Coronary artery (tissue), 2 donors: ENCODE measurements around the gene TENT4A.
A peak's percentile ranks its signal among the peaks of the same experiment; 100 is the strongest.

Experiments used
- DNase-seq: peaks from one replicate; pipeline ENCODE4 v3.0.0-alpha.2; 2017; ENCODE audit warnings: low spot score
- H3K27ac ChIP-seq, 2 donors: fragments of 200-600 bp; sonication (generic); one replicate each; pipeline ENCODE4 v1.5.1; 2016 to 2019
- H3K4me3 ChIP-seq: fragments of 200-600 bp; sonication (generic); 2 replicates; pipeline ENCODE4 v1.5.1; 2016; ENCODE audit warnings: mild to moderate bottlenecking, moderate library complexity
- TF ChIP-seq, protein P1 (sequence below): fragments of 200-600 bp; sonication (generic); IDR thresholded peaks from one replicate; pipeline ENCODE4 v1.5.1; 2019; ENCODE audit warnings: antibody characterized with exemption

Gene TENT4A

DNA sequence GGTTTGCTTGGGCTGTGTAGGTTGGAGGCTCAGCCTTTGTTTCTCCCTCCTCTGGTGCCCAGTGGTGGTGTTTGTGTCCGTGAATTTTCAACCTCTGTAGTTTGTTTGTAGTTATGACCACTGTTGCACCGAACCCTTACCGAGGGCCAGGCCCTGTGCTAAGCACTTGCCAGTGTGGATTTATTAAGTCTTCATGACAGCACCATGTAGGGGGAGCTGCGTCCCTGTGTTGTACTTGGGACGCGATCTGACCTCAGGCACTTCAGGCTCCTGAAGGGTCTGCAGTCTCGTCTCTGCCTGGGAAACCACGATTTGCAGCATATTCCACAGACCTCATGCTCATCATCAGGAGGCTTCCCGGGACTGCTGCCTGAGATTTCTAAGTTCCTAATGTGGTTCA is 12.8 kb downstream of the TENT4A start:
- H3K27ac ChIP-seq, result no peak overlapping the region
- no peak for DNase-seq
- TF ChIP-seq, protein P1, sequence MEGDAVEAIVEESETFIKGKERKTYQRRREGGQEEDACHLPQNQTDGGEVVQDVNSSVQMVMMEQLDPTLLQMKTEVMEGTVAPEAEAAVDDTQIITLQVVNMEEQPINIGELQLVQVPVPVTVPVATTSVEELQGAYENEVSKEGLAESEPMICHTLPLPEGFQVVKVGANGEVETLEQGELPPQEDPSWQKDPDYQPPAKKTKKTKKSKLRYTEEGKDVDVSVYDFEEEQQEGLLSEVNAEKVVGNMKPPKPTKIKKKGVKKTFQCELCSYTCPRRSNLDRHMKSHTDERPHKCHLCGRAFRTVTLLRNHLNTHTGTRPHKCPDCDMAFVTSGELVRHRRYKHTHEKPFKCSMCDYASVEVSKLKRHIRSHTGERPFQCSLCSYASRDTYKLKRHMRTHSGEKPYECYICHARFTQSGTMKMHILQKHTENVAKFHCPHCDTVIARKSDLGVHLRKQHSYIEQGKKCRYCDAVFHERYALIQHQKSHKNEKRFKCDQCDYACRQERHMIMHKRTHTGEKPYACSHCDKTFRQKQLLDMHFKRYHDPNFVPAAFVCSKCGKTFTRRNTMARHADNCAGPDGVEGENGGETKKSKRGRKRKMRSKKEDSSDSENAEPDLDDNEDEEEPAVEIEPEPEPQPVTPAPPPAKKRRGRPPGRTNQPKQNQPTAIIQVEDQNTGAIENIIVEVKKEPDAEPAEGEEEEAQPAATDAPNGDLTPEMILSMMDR, result no peak
- H3K4me3 ChIP-seq, result no peak overlapping the region

GRCh38 chr5:6727231-6727630 is 14.0 kb downstream of the TENT4A start:
- TF ChIP-seq, protein P1, result no peak
- H3K4me3 ChIP-seq, result no peak overlapping the region
- no peak overlapping the region for H3K27ac ChIP-seq
- DNase-seq, result peak; percentile 43

GRCh38 chr5:6728011-6728794 is 15.0 kb downstream of the TENT4A start:
- no peak for DNase-seq
- no peak overlapping the region for H3K4me3 ChIP-seq
- no peak overlapping the region for H3K27ac ChIP-seq
- TF ChIP-seq, protein P1, result no peak

DNA sequence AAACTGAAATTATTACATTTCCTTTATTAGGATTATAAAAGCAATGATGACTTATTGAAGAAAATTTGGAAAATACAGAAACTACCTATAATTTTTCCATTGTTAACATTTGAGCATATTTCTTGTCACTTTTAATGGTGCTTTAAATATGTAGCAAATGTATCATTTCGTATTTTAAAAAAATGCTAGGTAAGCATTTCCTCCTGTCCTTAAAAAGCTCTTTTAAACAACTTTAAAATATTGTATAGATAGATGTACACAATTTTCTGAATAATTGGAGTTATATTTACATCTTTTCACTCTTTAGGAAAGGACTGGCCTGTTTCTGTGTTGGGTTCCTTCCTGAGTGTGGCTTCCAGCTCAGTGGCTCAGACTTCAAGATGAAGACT is 15.6 kb downstream of the TENT4A start:
- no peak overlapping the region for H3K4me3 ChIP-seq
- TF ChIP-seq, protein P1, result no peak
- no peak overlapping the region for H3K27ac ChIP-seq
- no peak for DNase-seq

DNA sequence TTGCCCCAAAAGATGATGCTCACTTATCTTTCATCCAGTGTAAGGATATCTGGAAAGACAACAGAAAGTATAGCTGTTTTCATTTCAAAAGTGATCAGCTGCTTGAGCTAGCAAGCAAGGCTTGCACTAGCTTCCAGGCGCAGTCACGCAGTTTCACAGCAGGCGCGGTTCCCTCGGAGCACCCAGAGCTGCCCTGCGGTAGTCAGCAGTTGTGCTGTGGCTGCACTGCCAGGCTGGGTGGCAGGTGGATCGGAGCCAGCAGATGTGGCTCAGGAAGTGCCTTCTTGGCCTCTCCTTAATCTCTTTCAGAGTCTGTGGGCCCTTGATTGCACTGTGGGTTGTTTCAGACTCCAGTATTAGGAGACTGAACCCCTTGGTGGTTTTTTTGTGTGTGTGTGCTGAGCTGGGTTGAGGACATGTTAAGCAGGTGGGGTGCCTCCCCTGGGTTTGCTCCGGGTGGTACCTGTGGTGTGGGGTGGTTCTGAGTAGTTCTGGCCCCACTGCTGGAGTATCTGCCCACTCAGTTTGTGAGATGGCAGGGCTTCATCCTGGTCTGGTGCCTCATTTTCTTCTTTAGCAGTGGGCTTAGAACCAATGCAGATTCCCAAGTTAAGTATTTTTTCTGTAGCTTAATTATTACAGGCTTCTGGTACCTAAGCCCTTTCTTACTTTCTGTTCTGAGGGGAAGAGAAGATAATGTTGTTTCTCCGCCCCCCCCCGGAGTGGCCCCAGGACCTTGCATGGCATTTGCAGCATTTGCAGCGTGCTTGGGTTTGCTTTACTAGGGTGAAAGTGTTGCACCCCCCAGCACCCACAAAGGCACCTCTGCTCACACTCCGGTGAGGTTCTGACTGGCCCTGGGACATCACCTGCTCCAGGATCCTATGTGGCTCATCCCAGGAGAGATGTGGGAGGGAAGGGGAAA is 16.4 kb downstream of the TENT4A start:
- no peak for DNase-seq
- no peak overlapping the region for H3K27ac ChIP-seq
- TF ChIP-seq, protein P1, result no peak
- H3K4me3 ChIP-seq, result no peak overlapping the region

DNA sequence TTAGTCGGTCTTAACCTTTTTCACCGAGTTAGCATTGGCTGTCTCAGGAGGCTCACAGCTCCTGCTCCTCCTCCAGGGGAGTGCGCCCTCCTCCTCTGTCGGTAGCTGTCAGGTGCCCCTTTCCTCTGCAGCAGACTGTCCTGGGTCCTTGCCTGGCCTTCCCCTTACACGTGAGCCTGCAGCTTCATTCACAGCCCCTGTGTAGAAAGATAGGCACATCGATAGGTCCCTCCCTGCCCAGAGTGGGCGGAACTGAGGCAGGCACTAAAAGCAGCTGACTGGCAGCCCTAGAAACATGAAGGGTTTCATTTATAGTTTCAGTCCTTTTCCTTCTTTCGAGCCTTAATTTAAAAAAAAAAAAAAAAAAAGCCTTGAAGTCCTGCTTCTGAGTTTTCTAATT is 17.2 kb downstream of the TENT4A start:
- no peak for DNase-seq
- Histone ChIP-seq H3K27ac (no peak overlapping the region), H3K4me3 (no peak overlapping the region)
- TF ChIP-seq, protein P1, result no peak
